Lower lobe of right lung (tissue), 2 donors: ENCODE data around the gene MRGPRG. TPM values are rescaled to one million over a fixed set of nuclear protein-coding genes. Genes with fewer than 3 reads are reported as not detected.

Experiments
- ATAC-seq, 2 donors: fragments of 200-7000 bp; cut with Tn5 transposase; one replicate each; pipeline ENCODE4 v1.9.1; 2020 to 2022; ENCODE audit warnings: mild to moderate bottlenecking in 2 of 2, moderate library complexity in 2 of 2
- DNase-seq: peaks from one replicate; pipeline ENCODE4 v3.0.0-alpha.2; 2020
- H3K27ac ChIP-seq: fragments of 200-600 bp; one replicate; pipeline ENCODE4 v1.8.0; 2022
- H3K27me3 ChIP-seq: fragments of 200-600 bp; one replicate; pipeline ENCODE4 v1.8.0; 2022; ENCODE audit warnings: low read depth
- H3K36me3 ChIP-seq: fragments of 200-600 bp; one replicate; pipeline ENCODE4 v1.8.0; 2022; ENCODE audit warnings: mild to moderate bottlenecking
- H3K4me1 ChIP-seq: fragments of 200-600 bp; one replicate; pipeline ENCODE4 v1.8.0; 2022
- H3K4me3 ChIP-seq: fragments of 200-600 bp; one replicate; pipeline ENCODE4 v1.8.0; 2022; ENCODE audit warnings: mild to moderate bottlenecking
- H3K9me3 ChIP-seq: fragments of 200-600 bp; one replicate; pipeline ENCODE4 v1.8.0; 2022
- intact Hi-C: fragments of 100-400 bp; cut with DNase I; formaldehyde crosslinking; loops from one replicate; pipeline ENCODE4 v1.11.0; 2022
- total RNA-seq: library from RNA; stranded (reverse); fragmentation: NEBNext Ultra II Directional; extraction: Animal tissue kit (Norgen Biotek cat#: 25700); gene quantifications from one replicate; pipeline ENCODE4 v1.2.1, GENCODE V29; 2021
- TF ChIP-seq, protein P1 (sequence below): fragments of 200-600 bp; IDR thresholded peaks from one replicate; pipeline ENCODE4 v1.8.0; 2022; ENCODE audit warnings: antibody characterized with exemption, mild to moderate bottlenecking
- donor health status: DM: no; HTN: yes; CAD: no; lungs with severe emphysema.

The MRGPRG gene
- total RNA-seq, 1 donor from 2014 or later, result not detected

DNA sequence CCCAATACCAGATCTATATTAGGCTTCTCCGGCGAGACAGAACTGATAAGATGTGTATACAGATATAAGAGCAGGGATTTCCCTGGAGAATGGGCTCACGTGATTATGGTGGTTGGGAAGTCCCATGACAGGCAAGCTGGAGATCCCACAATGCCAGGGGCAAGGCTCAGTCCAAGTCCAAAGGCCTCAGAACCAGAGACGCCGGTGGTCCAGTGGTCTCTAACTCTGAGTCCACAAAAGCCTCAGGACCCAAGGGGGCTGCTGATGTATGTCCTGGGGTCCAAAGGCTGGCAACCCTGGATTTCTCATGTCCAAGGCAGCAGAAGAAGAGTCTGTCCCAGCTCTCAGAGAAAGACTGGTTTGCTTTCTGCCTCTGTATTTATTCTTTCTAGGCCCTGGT, 37.7 kb downstream of the MRGPRG start:
- ATAC-seq (no peak), DNase-seq (no peak)
- TF ChIP-seq, protein P1, sequence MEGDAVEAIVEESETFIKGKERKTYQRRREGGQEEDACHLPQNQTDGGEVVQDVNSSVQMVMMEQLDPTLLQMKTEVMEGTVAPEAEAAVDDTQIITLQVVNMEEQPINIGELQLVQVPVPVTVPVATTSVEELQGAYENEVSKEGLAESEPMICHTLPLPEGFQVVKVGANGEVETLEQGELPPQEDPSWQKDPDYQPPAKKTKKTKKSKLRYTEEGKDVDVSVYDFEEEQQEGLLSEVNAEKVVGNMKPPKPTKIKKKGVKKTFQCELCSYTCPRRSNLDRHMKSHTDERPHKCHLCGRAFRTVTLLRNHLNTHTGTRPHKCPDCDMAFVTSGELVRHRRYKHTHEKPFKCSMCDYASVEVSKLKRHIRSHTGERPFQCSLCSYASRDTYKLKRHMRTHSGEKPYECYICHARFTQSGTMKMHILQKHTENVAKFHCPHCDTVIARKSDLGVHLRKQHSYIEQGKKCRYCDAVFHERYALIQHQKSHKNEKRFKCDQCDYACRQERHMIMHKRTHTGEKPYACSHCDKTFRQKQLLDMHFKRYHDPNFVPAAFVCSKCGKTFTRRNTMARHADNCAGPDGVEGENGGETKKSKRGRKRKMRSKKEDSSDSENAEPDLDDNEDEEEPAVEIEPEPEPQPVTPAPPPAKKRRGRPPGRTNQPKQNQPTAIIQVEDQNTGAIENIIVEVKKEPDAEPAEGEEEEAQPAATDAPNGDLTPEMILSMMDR, result no peak
- Histone ChIP-seq H3K27me3 (no peaks in the 10 kb centered on the region), H3K9me3 (peaks cover 8% of the 10 kb centered on the region), H3K4me1 (no peaks in the 10 kb centered on the region), H3K4me3 (no peak overlapping the region), H3K27ac (no peak overlapping the region), H3K36me3 (no peaks in the 10 kb centered on the region)
- intact Hi-C loops, result no loop called here

DNA sequence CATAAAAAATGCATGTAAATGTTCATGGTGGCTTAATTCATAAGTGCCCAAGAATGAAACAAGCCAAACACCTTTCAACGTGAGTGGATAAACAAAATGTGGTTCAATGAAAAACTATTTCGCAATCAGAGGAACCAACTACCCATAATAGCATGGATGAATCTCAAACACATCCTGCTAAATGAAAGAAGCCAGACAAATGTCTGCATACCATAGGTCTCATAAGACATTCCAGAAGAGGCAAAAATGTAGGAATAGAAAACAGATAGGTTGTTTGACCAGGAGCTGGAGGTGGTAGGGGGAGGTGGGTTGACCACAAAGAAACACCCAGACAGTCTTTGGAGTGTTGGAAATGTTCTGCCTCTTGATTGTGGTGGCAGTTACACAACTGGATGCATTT, 40.3 kb downstream of the MRGPRG start:
- no peaks in the 10 kb centered on the region for H3K36me3 ChIP-seq
- no peaks in the 10 kb centered on the region for H3K27me3 ChIP-seq
- no peak overlapping the region for H3K4me3 ChIP-seq
- no peaks in the 10 kb centered on the region for H3K4me1 ChIP-seq
- intact Hi-C loops, result no loop called here
- H3K9me3 ChIP-seq, result peaks cover 8% of the 10 kb centered on the region
- H3K27ac ChIP-seq, result no peak overlapping the region
- DNase-seq, result no peak
- TF ChIP-seq, protein P1, result no peak
- no peak for ATAC-seq

DNA sequence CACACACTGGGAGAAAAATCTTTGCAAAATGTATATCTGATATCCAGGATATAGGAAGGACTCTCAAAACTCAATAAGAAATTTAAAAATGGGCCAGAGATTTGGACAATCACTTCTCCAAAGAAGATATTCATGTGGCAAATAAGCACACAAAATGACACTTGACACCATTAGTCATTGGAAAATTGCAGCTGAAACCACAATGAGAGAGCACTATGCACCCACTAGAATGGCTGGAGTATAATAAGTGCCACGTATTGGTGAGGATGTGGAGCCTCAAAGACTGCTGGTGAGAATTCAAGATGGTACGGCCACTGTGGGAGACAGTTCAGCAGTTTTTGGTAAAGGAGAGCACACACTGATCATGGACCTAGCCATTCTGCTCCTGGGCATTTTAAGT, 40.7 kb downstream of the MRGPRG start:
- H3K27me3 ChIP-seq, result no peaks in the 10 kb centered on the region
- intact Hi-C loops, result no loop called here
- no peak overlapping the region for H3K4me3 ChIP-seq
- no peaks in the 10 kb centered on the region for H3K4me1 ChIP-seq
- ATAC-seq (no peak), DNase-seq (no peak)
- no peaks in the 10 kb centered on the region for H3K36me3 ChIP-seq
- H3K9me3 ChIP-seq, result peaks cover 8% of the 10 kb centered on the region
- H3K27ac ChIP-seq, result no peak overlapping the region
- TF ChIP-seq, protein P1, result no peak

DNA sequence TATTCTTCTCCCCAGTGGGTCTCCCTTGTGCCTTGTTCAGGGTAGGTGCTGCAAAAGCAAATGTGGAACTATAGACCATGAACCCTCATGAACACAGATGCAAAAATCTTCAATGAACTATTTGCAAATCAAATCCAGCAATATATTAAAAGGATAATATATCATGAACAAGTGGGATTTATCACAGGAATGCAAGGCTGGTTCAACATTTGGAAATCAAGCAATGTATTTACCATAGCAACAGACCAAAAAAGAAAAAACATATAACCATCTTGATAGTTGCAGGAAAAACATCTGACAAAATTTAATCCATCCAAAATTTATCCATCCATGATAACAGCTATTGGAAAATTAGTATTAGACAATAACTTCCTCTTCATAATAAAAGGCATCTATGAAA, 42.1 kb downstream of the MRGPRG start:
- H3K4me3 ChIP-seq, result no peak overlapping the region
- H3K9me3 ChIP-seq, result peaks cover 8% of the 10 kb centered on the region
- ATAC-seq (no peak), DNase-seq (no peak)
- TF ChIP-seq, protein P1, result no peak
- H3K4me1 ChIP-seq, result no peaks in the 10 kb centered on the region
- no peak overlapping the region for H3K27ac ChIP-seq
- no peaks in the 10 kb centered on the region for H3K36me3 ChIP-seq
- H3K27me3 ChIP-seq, result no peaks in the 10 kb centered on the region
- intact Hi-C loops, result no loop called here

DNA sequence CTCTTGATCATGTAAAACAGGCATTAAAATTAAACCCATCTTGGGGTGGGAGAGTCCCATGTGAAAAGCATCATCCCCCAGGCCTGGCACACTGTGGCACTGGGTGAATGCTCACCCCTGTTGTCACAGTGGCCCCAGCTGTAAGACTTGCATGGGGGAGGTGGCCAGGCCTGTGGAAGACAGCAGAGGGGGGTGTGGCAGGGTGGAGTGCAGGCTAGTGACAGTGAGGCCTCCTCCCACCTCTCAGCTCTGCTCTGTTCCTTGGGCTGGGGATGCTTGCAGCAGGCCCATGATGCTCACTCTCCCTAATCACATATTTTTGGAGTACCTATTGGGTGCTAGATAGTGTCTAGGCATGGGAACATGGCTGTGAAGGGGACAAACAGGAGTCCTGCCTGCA, 43.4 kb downstream of the MRGPRG start:
- intact Hi-C loops, result no loop called here
- TF ChIP-seq, protein P1, result no peak
- H3K36me3 ChIP-seq, result no peaks in the 10 kb centered on the region
- no peak overlapping the region for H3K4me3 ChIP-seq
- peaks cover 3% of the 10 kb centered on the region for H3K27me3 ChIP-seq
- no peak overlapping the region for H3K27ac ChIP-seq
- peaks cover under 1% of the 10 kb centered on the region for H3K4me1 ChIP-seq
- ATAC-seq (no peak), DNase-seq (no peak)
- peaks cover 8% of the 10 kb centered on the region for H3K9me3 ChIP-seq

DNA sequence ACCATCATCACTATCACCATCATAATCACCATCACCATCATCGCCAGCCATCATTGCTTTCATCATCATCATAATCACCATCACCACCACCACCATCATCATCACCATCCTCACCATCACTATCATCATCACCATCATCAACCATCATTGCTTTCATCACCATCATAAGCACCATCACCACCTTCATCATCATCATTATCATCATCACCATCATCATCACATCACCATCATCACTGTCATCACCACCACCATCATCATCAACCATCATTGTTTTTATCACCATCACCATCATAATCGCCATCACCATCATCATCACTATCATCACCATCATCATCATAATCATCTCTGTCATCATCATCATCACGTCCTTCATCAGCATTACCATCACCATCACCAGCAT, 44.2 kb downstream of the MRGPRG start:
- H3K4me1 ChIP-seq, result peaks cover 7% of the 10 kb centered on the region
- DNase-seq, result no peak
- peaks cover 8% of the 10 kb centered on the region for H3K9me3 ChIP-seq
- TF ChIP-seq, protein P1, result no peak
- peaks cover 5% of the 10 kb centered on the region for H3K27me3 ChIP-seq
- H3K4me3 ChIP-seq, result no peak overlapping the region
- H3K27ac ChIP-seq, result no peak overlapping the region
- intact Hi-C loops, result no loop called here
- ATAC-seq, result no peak
- no peaks in the 10 kb centered on the region for H3K36me3 ChIP-seq
